Measurements from ENCODE around the gene PAM.

GRCh38 chr5:103075442-103075841 is 320.3 kb downstream of the PAM start:
- TF ChIP-seq CTCF (conservative IDR thresholded peaks at IDR 0.05; ENCODE audit: low read depth, low read length) (no peak), EZH2 (IDR thresholded peaks at IDR 0.05; ENCODE audit: low read length, unreplicated experiment) (no peak)

All from PC-3 (cell line).